Neural crest cell (in vitro differentiated cells): ENCODE results near the gene GTF3C5. TPM values are rescaled to one million over a fixed set of nuclear protein-coding genes. Genes with fewer than 3 reads are reported as not detected.
A peak's percentile ranks its signal among the peaks of the same experiment; 100 is the strongest.

Source experiments
- DNase-seq: peaks from one replicate; pipeline ENCODE4 v3.0.0; 2021; ENCODE audit warnings: low read depth, mixed read lengths, low spot score
- H3K27ac Mint-ChIP-seq: one replicate; pipeline ENCODE4 v1.8.0; 2021; ENCODE audit warnings: mild to moderate bottlenecking, mixed read lengths; ENCODE audit not compliant: unreplicated experiment
- H3K27me3 Mint-ChIP-seq: 2 replicates; pipeline ENCODE4 v1.8.0; 2021; ENCODE audit warnings: low read depth, mild to moderate bottlenecking, mixed read lengths
- H3K36me3 Mint-ChIP-seq: 2 replicates; pipeline ENCODE4 v1.8.0; 2021; ENCODE audit warnings: low read depth, mild to moderate bottlenecking, mixed read lengths
- H3K4me1 Mint-ChIP-seq: 2 replicates; pipeline ENCODE4 v1.8.0; 2021; ENCODE audit warnings: mixed read lengths
- H3K4me3 Mint-ChIP-seq: one replicate; pipeline ENCODE4 v1.8.0; 2021; ENCODE audit warnings: mild to moderate bottlenecking, mixed read lengths
- H3K9me3 Mint-ChIP-seq: 2 replicates; pipeline ENCODE4 v1.8.0; 2021; ENCODE audit warnings: mixed read lengths
- CTCF ChIP-seq: fragments of 200-600 bp; sonication (generic); conservative IDR thresholded peaks from 2 replicates; pipeline ENCODE4 v1.5.0; 2021; ENCODE audit warnings: antibody characterized with exemption, mild to moderate bottlenecking
- total RNA-seq: library from RNA; stranded (reverse); gene quantifications from 2 replicates; pipeline ENCODE4 v1.2.1, GENCODE V29; 2021

The GTF3C5 gene
- total RNA-seq, 1 donor from 2014 or later: 108 TPM

- Mint-ChIP-seq H3K9me3 (no peaks in the 10 kb centered on the region), H3K4me3 (peak overlapping the region; percentile 98), H3K27me3 (peaks cover 10% of the 10 kb centered on the region), H3K27ac (no peak overlapping the region), H3K36me3 (peaks cover 12% of the 10 kb centered on the region), H3K4me1 (peaks cover 44% of the 10 kb centered on the region)
- no peak for DNase-seq
- no peak for TF ChIP-seq CTCF
These were observed 2.6 kb upstream of the GTF3C5 start for GRCh38 chr9:133028221-133028620.

GRCh38 chr9:133029994-133030316 lies 842 bp upstream of the GTF3C5 start:
- Mint-ChIP-seq H3K27me3 (peaks cover 6% of the 10 kb centered on the region), H3K4me3 (peak overlapping the region; percentile 98), H3K36me3 (peaks cover 12% of the 10 kb centered on the region), H3K4me1 (peaks cover 44% of the 10 kb centered on the region), H3K27ac (peak overlapping the region; percentile 76), H3K9me3 (no peaks in the 10 kb centered on the region)
- DNase-seq: no peak
- no peak for TF ChIP-seq CTCF

- Mint-ChIP-seq H3K27me3 (peaks cover 1% of the 10 kb centered on the region), H3K27ac (peak overlapping the region; percentile 100), H3K36me3 (peaks cover 12% of the 10 kb centered on the region), H3K9me3 (no peaks in the 10 kb centered on the region), H3K4me3 (peak overlapping the region; percentile 98), H3K4me1 (peaks cover 44% of the 10 kb centered on the region)
- no peak for TF ChIP-seq CTCF
- DNase-seq: no peak
These were observed 279 bp downstream of the GTF3C5 start for GRCh38 chr9:133031130-133031422.

GRCh38 chr9:133031496-133031911 lies 707 bp downstream of the GTF3C5 start:
- no peak for TF ChIP-seq CTCF
- H3K27ac Mint-ChIP-seq: peak overlapping the region; percentile 100
- H3K27me3 Mint-ChIP-seq: no peaks in the 10 kb centered on the region
- H3K9me3 Mint-ChIP-seq: no peaks in the 10 kb centered on the region
- peak overlapping the region; percentile 98 for H3K4me3 Mint-ChIP-seq
- peaks cover 12% of the 10 kb centered on the region for H3K36me3 Mint-ChIP-seq
- peaks cover 44% of the 10 kb centered on the region for H3K4me1 Mint-ChIP-seq
- no peak for DNase-seq

- Mint-ChIP-seq H3K27me3 (no peaks in the 10 kb centered on the region), H3K36me3 (peaks cover 16% of the 10 kb centered on the region), H3K4me1 (peaks cover 41% of the 10 kb centered on the region), H3K27ac (peak overlapping the region; percentile 94), H3K9me3 (no peaks in the 10 kb centered on the region), H3K4me3 (peak overlapping the region; percentile 98)
- no peak for DNase-seq
- TF ChIP-seq CTCF: no peak
These were observed 1.4 kb downstream of the GTF3C5 start for GRCh38 chr9:133032171-133032570.

GRCh38 chr9:133035669-133036068 lies 4.9 kb downstream of the GTF3C5 start:
- Mint-ChIP-seq H3K4me3 (peak overlapping the region; percentile 13), H3K36me3 (peaks cover 16% of the 10 kb centered on the region), H3K9me3 (no peaks in the 10 kb centered on the region), H3K4me1 (peaks cover 23% of the 10 kb centered on the region), H3K27ac (no peak overlapping the region), H3K27me3 (no peaks in the 10 kb centered on the region)
- no peak for DNase-seq
- TF ChIP-seq CTCF: no peak
